ENCODE data around the gene CTDSP2.
"Not testable (repeated sequence)": the region's sequence is repeated elsewhere in the genome, so short reads cannot be mapped to it uniquely, and the experiment has no call there.

The CTDSP2 gene

DNA sequence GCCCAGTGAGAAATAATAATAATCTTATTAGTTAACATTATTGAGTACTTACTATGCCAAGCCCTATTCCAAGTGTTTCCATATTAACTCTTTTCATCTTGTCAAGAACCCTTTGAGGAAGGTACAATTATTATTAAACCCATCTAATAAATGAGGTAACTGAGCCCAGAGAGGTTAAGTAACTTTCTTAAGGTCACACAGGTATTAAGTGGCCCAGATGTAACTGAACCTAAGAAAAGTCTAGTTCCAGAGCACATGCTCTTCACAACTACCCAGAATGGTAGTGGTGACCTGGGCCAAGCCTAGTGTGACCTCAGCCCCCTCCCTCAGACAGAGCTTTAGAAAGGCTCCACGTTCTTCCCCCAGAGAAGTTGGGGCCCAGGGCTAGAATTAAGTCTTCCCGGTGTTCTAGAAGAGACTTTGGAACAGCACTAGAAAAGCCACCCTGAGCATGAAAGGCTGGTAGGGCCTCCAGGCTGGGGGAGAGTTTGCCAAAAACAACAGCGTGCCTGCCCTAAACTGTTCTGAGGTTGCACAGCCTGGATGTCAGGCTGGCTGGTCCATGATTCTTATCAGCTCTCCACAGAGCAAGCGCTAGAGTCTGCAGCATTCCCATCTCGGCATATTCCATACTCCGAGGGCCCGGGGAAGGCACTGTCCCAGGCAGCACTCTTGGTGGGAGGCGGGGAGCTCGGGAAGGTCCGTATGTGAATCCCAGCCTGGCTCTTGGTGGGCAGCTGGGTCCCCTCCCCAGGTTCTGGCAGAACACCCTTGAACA is 41.3 kb upstream of the CTDSP2 start:
- no peak overlapping the region for H3K4me3 Mint-ChIP-seq
- H3K4me1 Mint-ChIP-seq = peaks cover 20% of the 10 kb centered on the region
- H3K27me3 Mint-ChIP-seq = peaks cover 25% of the 10 kb centered on the region
- H3K36me3 Mint-ChIP-seq = peaks cover 3% of the 10 kb centered on the region
- CTCF ChIA-PET = interaction anchor here (0.7 to 2.3 kb wide), 7 partner anchors 9 to 55 kb away, joined by 3 to 11 read pairs (median 4); no protein-coding TSS in a partner anchor
- H3K27ac Mint-ChIP-seq = no peak overlapping the region
- no peak for DNase-seq
- H3K9me3 Mint-ChIP-seq = peaks cover 4% of the 10 kb centered on the region

DNA sequence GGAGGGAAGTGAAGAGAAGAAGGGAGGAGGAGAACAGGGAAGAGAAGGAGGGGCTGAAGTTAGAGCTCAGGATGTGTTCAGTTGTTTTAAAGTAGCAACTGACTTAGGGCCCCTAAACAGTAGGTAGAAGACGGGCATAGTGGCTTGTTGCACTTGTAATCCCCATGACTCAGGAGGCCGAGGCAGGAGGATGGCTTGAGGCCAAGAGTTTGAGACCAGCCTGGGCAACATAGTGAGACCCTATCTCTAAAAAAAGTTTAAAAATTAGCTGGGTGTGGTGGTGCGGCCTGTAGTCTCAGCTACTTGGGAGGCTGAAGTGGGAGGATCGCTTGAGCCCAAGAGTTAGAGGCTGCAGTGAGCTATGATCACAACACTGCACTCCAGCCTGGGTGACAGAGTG is 40.4 kb upstream of the CTDSP2 start:
- peaks cover 20% of the 10 kb centered on the region for H3K4me1 Mint-ChIP-seq
- not testable (repeated sequence) for H3K36me3 Mint-ChIP-seq, H3K27ac Mint-ChIP-seq, DNase-seq, H3K9me3 Mint-ChIP-seq, H3K4me3 Mint-ChIP-seq
- peaks cover 23% of the 10 kb centered on the region for H3K27me3 Mint-ChIP-seq
- CTCF ChIA-PET = interaction anchor here (1.2 to 2.3 kb wide), 2 partner anchors 9 to 12 kb away, joined by 3 to 9 read pairs; no protein-coding TSS in a partner anchor

GRCh38 chr12:57886542-57886941 is 40.0 kb upstream of the CTDSP2 start:
- Mint-ChIP-seq H3K36me3 (peaks cover 3% of the 10 kb centered on the region), H3K4me3 (no peak overlapping the region), H3K27ac (no peak overlapping the region), H3K27me3 (peaks cover 21% of the 10 kb centered on the region), H3K4me1 (peaks cover 20% of the 10 kb centered on the region), H3K9me3 (peaks cover 4% of the 10 kb centered on the region)
- CTCF ChIA-PET = interaction anchor here (1.2 to 2.3 kb wide), 2 partner anchors 10 to 12 kb away, joined by 3 to 9 read pairs; no protein-coding TSS in a partner anchor
- DNase-seq = no peak

DNA sequence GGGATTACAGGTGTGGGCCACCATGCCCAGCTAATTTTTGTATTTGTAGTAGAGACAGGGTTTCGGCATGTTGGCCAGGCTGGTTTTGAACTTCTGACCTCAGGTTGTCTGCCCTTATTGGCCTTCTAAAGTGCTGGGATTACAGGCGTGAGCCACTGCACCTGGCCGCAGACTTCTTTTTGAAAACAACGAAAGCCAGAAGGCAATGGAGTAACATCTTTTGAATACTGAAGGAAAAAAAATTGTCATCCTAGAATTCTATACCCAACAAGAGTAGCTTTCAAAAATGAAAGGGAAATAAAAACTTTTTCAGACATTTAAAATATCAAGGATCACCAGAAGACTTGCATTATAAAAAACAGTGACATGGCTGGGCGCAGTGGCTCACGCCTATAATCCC is 38.7 kb upstream of the CTDSP2 start:
- CTCF ChIA-PET = no interaction called here
- H3K27ac Mint-ChIP-seq = no peak overlapping the region
- peaks cover 19% of the 10 kb centered on the region for H3K4me1 Mint-ChIP-seq
- H3K9me3 Mint-ChIP-seq = peaks cover 4% of the 10 kb centered on the region
- DNase-seq = no peak
- no peak overlapping the region for H3K4me3 Mint-ChIP-seq
- H3K27me3 Mint-ChIP-seq = peaks cover 19% of the 10 kb centered on the region
- H3K36me3 Mint-ChIP-seq = peaks cover 3% of the 10 kb centered on the region

DNA sequence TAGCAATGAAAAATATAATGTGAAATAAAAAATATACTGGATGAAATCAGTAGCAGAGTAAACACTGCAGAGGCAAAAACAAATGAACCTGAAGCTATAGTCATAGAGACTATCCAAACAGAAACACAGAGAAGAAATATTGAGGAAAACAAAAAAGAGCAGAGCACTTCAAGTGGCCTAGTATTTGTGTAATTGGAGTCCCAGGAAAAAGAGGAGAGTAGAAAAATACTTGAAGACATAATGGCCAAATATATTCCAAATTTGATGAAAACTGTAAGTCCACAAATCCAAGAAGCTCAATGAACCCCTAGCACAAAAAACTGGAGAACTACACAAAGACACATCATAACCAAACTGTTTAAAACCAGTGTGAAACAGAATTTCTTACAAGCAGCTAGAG is 37.2 kb upstream of the CTDSP2 start:
- no peak for DNase-seq
- Mint-ChIP-seq H3K4me1 (peaks cover 14% of the 10 kb centered on the region), H3K4me3 (no peak overlapping the region), H3K27ac (no peak overlapping the region), H3K9me3 (peaks cover 4% of the 10 kb centered on the region), H3K27me3 (peaks cover 12% of the 10 kb centered on the region), H3K36me3 (peaks cover 3% of the 10 kb centered on the region)
- CTCF ChIA-PET = no interaction called here

- CTCF ChIA-PET = no interaction called here
- H3K4me1 Mint-ChIP-seq = peaks cover 7% of the 10 kb centered on the region
- no peak for DNase-seq
- peaks cover 3% of the 10 kb centered on the region for H3K36me3 Mint-ChIP-seq
- H3K4me3 Mint-ChIP-seq = no peak overlapping the region
- peaks cover 10% of the 10 kb centered on the region for H3K27me3 Mint-ChIP-seq
- no peak overlapping the region for H3K27ac Mint-ChIP-seq
- peaks cover 4% of the 10 kb centered on the region for H3K9me3 Mint-ChIP-seq
Measured at GRCh38 chr12:57883057-57883456, 36.5 kb upstream of the CTDSP2 start.

GRCh38 chr12:57882575-57882974 is 36.0 kb upstream of the CTDSP2 start:
- DNase-seq = no peak
- CTCF ChIA-PET = no interaction called here
- Mint-ChIP-seq H3K9me3 (peaks cover 4% of the 10 kb centered on the region), H3K4me3 (no peak overlapping the region), H3K27me3 (peaks cover 7% of the 10 kb centered on the region), H3K36me3 (peaks cover 3% of the 10 kb centered on the region), H3K4me1 (peaks cover 2% of the 10 kb centered on the region), H3K27ac (no peak overlapping the region)

DNA sequence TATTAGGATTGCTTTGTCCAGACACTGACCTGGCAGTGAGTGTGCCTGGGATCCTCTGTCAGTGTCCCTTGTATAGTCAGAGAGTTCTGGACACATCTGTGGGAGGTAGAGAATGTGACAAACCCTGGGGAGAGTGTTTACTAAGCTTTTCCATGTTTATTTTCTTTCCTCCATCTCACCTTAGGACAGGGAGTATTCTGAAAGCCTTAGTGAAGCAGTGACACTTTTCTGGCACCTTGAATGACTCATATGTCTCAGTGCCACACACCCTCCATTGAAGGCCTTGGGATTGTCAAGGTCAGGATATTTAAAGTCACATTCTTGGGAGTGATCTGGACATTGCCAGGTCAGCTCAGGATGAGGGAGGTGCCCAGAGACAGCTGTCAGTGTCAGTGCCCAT is 34.9 kb upstream of the CTDSP2 start:
- Mint-ChIP-seq H3K36me3 (peaks cover 3% of the 10 kb centered on the region), H3K4me3 (no peak overlapping the region), H3K27ac (no peak overlapping the region), H3K27me3 (peaks cover 11% of the 10 kb centered on the region), H3K9me3 (peaks cover 4% of the 10 kb centered on the region), H3K4me1 (no peaks in the 10 kb centered on the region)
- CTCF ChIA-PET = no interaction called here
- no peak for DNase-seq

DNA sequence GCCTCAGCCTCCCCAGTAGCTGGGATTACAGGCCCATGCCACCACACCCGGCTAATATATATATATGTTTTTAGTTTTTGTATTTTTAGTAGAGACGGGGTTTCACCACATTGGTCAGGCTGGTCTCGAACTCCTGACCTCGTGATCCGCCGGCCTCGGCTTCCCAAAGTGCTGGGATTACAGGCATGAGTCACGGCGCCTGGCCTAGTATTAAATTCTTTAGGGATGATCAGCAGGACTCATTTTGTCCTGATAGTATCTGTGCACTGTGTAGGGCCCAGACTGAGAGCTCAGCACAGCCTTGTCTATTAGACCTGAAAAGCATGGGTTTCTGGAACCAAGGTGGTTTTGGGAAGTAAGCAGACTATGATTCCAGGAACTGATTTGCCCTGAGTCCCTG is 34.5 kb upstream of the CTDSP2 start:
- not testable (repeated sequence) for DNase-seq, H3K4me1 Mint-ChIP-seq, H3K36me3 Mint-ChIP-seq, H3K9me3 Mint-ChIP-seq, H3K4me3 Mint-ChIP-seq, H3K27ac Mint-ChIP-seq
- CTCF ChIA-PET = interaction anchor here (0.6 kb wide), 1 partner anchor 769 kb away, joined by 3 read pairs; no protein-coding TSS in a partner anchor
- peaks cover 11% of the 10 kb centered on the region for H3K27me3 Mint-ChIP-seq

DNA sequence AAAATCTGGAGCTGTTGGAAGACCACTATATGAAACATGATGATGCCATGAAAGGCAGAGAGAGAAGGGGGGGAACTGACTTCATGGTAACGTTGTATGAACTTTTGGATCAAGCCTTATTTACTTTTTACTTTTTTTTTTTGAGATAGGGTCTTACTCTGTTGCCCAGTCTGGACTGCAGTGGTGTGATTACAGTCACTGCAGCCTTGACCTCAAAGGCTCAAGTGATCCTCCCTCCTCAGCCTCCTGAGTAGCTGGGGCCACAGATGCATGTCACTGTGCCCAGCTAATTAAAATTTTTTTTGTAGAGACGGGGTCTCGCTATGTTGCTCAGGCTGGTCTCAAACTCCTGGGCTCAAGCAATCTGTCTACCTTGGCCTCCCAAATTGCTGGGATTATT is 31.3 kb upstream of the CTDSP2 start:
- Mint-ChIP-seq H3K4me1 (peaks cover 5% of the 10 kb centered on the region), H3K27ac (no peak overlapping the region), H3K27me3 (peaks cover 16% of the 10 kb centered on the region), H3K4me3 (no peak overlapping the region), H3K36me3 (no peaks in the 10 kb centered on the region), H3K9me3 (no peaks in the 10 kb centered on the region)
- DNase-seq = no peak
- CTCF ChIA-PET = interaction anchor here (0.7 kb wide), 1 partner anchor 75 kb away, joined by 3 read pairs; no protein-coding TSS in a partner anchor

DNA sequence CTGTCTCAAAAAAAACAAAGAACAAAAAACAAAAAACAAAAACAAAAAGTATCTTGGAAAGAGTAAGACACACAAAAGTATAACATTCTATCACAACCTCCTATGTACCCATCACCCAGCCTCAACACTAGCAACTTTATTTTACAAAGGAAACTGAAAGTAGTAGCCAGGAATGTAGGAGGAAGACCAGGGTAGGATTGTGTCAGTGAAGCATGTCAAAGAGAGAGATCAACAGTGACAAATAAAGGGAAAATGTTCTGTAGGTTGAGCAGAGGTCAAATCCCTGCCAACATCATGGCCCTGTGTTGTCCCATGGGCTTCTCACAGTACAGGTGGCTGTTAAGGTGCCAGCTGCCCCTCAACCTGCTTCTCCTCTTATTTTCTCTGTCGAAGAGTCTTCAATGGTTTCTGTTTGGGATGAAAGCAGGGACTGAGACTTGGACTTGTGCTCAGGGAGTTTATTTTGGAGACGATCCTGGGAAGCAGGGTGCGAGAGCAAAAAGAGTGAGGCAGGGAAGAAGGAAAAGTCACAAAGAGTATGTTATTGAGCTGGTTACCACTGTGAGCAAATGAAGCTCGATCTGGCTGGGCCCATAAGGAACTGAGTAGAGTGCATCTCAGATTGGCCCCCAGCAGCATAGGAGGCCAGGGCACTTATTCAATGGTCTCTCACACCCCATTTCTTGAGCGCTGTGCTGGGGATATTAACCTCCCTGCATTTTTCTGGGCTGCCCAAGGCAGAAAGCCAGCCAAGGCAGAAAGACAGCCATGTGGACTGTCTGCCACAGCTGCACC is 29.4 kb upstream of the CTDSP2 start:
- no peaks in the 10 kb centered on the region for H3K9me3 Mint-ChIP-seq
- no peak for DNase-seq
- no peak overlapping the region for H3K27ac Mint-ChIP-seq
- H3K4me1 Mint-ChIP-seq = peaks cover 5% of the 10 kb centered on the region
- peaks cover 12% of the 10 kb centered on the region for H3K27me3 Mint-ChIP-seq
- no peak overlapping the region for H3K4me3 Mint-ChIP-seq
- CTCF ChIA-PET = interaction anchor here (1.1 kb wide), 1 partner anchor 11 kb away, joined by 3 read pairs; no protein-coding TSS in a partner anchor
- no peaks in the 10 kb centered on the region for H3K36me3 Mint-ChIP-seq

GRCh38 chr12:57874166-57875108 is 27.9 kb upstream of the CTDSP2 start:
- H3K9me3 Mint-ChIP-seq = no peaks in the 10 kb centered on the region
- H3K4me3 Mint-ChIP-seq = no peak overlapping the region
- H3K36me3 Mint-ChIP-seq = no peaks in the 10 kb centered on the region
- H3K4me1 Mint-ChIP-seq = peaks cover 5% of the 10 kb centered on the region
- DNase-seq = no peak
- H3K27me3 Mint-ChIP-seq = peaks cover 15% of the 10 kb centered on the region
- H3K27ac Mint-ChIP-seq = no peak overlapping the region
- CTCF ChIA-PET = interaction anchor here (1.0 kb wide), 1 partner anchor 9 kb away, joined by 3 read pairs; no protein-coding TSS in a partner anchor

- Mint-ChIP-seq H3K4me1 (peaks cover 5% of the 10 kb centered on the region), H3K4me3 (no peak overlapping the region), H3K27me3 (peaks cover 23% of the 10 kb centered on the region), H3K36me3 (no peaks in the 10 kb centered on the region), H3K27ac (no peak overlapping the region), H3K9me3 (no peaks in the 10 kb centered on the region)
- CTCF ChIA-PET = interaction anchor here (0.6 kb wide), 1 partner anchor 87 kb away, joined by 3 read pairs; no protein-coding TSS in a partner anchor
- no peak for DNase-seq
Measured at GRCh38 chr12:57872362-57872761, 25.8 kb upstream of the CTDSP2 start.

- Mint-ChIP-seq H3K27ac (no peak overlapping the region), H3K27me3 (peaks cover 26% of the 10 kb centered on the region), H3K9me3 (no peaks in the 10 kb centered on the region), H3K4me1 (peaks cover 4% of the 10 kb centered on the region), H3K4me3 (no peak overlapping the region), H3K36me3 (no peaks in the 10 kb centered on the region)
- no peak for DNase-seq
- CTCF ChIA-PET = no interaction called here
Measured at GRCh38 chr12:57869927-57870318, 23.4 kb upstream of the CTDSP2 start.

Measured in activated naive CD4-positive, alpha-beta T cell treated with anti-CD3 and anti-CD28 coated beads, Interleukin-2, amount 10 ng/mL, durations not matched to agents 7 days and 5 days (primary cell).